Activated T-cell treated with anti-CD3 and anti-CD28 coated beads for 1 hour (primary cell): Measurements from ENCODE around the gene CCNY.

Experiments used
- DNase-seq: peaks from one replicate; pipeline ENCODE4 v3.0.0-alpha.2; 2020; ENCODE audit warnings: low read depth

Gene CCNY

DNA sequence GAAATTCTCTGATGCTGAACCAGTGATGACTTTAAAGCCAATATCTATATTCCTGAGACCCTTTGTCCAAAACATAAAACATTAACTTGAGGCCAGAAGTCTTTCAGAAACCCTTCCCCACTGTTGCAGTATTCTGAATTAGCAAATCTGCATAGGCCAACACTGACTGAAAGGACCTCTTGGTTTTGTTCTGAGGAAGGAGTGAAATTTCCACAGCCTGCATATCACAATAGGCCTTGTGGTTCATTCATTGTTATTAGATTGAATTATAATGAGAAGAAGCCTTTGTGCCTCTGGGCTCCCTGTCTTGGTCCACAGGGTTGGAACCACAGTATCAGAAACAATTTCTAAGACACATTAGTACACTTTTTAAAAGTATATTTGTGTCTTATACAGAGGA, 90.3 kb downstream of the CCNY start:
- DNase-seq, result no peak

DNA sequence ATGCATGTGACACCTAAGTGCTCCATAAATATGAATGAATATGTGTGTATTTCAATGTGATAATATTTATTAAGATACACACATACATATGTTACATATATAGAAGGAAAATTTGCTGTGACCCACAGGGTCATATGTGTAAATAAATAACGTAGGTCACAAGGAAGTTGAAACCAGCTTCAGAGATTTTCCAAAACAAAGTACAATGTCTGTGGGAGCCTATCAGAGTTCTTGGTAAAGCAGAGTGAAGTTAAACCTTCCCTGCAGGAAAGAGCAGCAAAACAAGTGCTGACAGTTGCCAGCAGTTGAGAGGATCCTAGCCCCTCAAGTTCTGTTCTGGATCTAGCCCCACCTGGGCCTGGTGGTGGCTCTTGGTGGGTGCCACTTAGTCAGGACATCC, 91.2 kb downstream of the CCNY start:
- DNase-seq, result no peak

GRCh38 chr10:35428521-35428920, 92.2 kb downstream of the CCNY start:
- DNase-seq, result no peak

DNA sequence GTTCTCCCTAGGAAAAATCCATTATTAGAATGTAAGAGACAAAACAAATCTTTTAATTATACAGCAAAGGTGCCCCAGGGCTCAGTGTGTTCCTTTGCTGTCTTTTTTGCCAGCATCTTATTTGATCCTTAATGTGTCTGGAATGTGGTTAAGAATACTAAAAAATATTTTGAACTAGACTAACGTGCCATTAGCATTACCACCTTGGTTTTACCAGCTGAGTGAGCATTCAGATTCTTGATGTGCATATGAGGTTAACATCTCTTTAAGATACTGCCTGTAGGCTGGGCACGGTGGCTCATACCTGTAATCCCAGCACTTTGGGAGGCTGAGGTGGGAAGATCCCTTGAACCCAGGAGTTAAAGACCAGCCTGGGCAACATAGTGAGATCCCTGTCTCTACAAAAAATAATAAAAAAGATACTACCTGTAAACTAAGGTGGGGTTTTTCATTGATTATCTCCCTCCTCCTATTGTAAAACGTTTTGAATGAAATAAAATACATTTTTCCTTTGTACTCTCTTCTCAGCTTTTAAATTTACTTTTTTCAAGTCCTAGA, 96.6 kb downstream of the CCNY start:
- DNase-seq, result no peak

DNA sequence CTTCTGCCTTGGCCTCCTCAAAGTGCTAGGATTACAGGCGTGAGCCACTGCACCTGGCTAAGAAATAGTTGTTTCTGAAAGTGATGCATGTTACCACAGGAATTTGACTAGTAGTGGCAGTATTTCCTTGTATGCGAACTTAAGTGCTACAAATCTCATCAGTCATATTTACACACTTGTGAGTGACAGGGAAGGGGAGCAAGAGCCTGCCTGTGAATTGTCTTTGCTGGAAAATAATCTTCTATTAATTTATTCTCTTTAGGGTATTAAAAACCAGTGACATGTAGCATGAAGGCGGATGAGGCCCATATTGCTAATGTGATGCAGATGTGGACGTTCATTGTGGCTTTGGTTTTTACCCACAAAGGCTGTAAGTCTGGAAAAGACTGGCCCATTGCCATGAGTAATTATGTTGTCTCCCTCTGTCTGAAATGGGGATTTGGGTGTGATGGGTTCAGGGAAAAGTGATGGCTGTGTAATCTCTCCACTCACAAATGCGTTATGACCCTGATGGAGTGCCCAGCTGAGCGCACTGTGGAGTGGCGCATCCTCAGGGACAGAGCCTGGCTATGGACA, 97.6 kb downstream of the CCNY start:
- DNase-seq, result no peak

DNA sequence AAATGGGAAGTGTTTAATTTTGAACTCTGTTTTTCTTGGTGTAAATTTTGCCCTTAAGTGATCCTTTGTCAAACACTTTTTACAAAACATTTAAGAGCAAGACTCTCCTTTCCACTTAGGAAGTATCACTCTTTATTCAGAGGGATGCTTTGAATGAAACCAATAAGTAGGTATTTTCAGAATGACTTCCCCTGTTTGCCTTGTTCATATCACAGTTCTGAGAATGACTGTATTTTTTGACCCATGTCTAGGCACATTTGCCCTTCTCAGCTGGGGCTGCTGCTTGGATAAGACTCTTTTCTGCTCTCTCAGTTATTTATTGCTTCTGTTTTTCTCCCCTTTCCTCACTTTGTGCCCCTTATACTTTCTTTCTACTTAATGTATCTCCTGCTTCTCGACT, 98.2 kb downstream of the CCNY start:
- DNase-seq, result no peak

GRCh38 chr10:35435824-35436223, 99.5 kb downstream of the CCNY start:
- DNase-seq, result no peak

DNA sequence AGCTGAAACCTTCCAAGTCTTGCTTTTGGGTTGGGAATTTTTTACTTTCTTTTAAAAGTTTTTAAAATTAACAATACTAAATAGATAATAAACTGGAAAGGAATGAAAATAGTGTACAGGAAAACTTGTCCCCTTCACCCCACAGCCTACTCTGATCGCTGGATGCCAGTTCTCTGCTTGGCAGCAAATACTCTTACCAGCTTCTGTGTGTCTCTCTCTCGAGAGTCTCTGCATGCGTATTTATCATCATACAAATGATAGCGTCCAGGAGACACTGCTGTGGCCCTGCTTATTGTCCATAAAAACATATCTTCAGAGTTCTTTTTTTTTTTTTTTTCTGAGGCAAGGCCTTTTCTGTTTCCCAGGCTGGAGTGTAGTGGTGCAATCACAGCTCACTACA, 101.5 kb downstream of the CCNY start:
- DNase-seq, result no peak

DNA sequence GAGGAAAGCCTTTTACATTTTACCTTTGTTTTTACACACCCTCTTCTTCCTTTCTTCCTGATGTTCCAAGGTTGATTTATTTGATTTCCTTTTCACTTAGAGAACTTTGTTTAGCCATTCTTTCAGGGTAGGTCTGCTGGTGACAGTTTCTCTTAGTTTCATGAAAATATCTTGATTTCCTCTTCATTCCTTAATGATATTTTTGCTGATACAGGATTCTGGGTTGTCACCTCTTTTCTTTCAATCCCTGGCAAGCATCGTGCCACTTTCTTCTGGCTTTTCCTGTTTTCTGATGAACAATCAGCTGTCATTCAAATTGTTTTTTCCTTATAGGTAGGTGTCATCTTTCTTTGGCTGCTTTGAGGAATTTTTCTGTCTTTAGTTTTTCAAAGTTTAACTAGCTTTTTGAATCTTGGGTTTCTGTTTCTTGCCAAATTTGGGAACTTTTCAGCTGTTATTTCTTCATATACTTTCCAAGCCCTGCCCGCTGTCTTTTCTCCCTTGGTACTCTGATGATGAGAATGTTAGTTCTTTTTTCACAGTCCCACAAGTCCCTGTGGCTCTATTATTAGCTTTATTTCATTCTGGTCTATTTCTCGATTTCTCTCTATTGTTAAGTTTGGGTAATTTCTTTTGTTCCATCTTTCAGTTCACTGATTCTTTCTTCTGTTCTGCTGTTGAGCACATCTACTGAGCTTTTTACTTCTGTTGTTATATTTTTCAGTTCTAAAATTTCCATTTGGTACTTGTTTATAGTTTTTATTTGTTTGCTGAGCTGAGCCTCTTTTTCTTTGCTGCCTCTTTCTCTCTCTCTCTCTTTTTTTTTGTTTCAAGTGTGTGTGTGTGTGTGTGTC, 102.6 kb downstream of the CCNY start:
- DNase-seq, result no peak

- no peak for DNase-seq
These were observed 103.7 kb downstream of the CCNY start for GRCh38 chr10:35440016-35440415.

DNA sequence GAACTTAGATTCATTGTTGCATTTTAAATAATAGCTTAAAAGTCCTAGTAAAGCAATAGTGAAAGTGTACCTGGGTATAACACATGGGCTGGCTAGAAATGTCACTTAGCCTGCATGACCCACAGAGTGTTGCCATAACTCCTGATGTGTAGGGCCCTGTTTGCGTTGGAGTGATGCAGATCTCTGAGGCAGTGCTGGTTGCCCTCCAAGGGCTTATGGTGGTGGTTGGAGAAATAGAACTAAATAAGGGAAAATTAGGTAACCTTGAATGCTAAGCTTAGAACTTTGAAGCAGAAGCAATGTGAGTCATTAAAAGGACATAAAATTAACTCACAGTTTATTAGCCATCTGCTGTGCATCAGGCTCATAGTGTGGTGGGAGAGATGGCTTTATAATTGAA, 105.7 kb downstream of the CCNY start:
- no peak for DNase-seq

DNA sequence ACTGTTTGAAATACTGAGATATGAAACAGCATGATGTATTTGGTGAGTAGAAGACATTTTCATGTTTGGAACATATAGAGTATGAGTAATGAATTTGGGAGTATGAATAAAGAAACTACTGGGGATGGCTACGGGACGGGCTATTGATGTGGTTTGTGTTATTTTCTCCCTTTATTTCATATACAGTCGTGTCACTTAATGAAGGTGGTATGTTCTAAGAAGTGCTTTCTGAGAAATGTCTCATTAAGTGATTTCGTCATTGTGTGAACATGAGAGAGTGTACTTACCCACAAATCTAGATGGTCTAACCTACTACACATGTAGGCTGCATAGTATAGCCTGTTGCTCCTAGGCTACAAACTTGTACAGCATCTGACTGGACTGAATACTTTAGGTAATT, 106.3 kb downstream of the CCNY start:
- DNase-seq, result no peak

DNA sequence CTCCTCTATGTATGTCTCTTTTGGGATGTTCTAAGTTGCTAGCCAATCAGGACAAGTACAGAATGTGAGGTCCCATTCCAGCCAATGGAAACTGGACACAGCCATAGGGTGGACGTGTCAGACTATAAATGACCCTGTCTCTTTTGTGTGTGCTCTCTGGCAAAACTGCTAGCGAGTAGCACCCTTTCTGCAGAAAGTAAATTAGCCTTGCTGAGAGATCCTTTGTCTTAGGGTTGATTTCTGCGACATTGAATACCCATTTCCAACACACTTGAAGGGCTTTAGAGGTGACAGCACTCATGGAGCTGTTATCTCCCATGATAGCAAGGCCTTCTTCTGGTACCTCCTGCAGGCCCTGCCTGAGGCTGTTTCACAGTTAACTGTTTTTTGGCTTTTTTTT, 107.5 kb downstream of the CCNY start:
- no peak for DNase-seq

DNA sequence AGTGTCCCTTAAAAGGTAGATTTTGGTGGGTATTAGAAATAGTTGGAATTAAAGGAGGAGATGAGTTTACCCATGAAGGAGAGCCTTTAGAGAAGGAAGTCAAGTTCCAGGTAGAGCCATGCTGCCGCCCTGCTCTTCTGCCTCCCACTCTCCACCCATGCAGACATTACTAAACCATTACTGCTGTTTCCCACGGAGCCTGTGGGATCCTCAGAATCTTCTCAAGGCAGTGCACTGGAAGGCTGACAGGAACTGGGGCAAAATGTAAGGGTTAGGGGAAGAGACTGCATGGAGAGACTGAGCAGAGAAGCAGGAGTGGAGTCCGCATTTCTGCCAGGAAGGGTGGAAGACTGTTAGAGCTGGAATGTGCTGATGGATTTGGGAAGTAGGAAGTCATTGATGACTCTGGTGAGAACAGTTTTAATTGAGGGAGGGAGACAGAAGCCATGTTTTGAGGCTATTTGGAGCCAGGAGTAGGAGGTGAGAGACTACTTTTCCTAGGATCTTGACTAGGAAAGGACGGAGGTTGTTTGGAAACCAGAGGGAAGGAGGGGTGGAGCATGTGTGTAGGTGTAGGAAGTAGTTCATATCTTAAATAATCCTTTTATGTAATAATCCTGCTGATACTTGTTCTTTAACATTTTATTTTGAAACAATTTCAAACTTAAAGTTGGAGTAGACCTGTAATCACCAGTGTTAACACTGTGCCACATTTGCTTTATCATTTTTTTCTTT, 109.0 kb downstream of the CCNY start:
- DNase-seq, result no peak

GRCh38 chr10:35446439-35446838, 110.1 kb downstream of the CCNY start:
- DNase-seq, result no peak

- no peak for DNase-seq
These were observed 111.5 kb downstream of the CCNY start for GRCh38 chr10:35447693-35448407.

- no peak for DNase-seq
These were observed 112.7 kb downstream of the CCNY start for GRCh38 chr10:35448687-35449662.

DNA sequence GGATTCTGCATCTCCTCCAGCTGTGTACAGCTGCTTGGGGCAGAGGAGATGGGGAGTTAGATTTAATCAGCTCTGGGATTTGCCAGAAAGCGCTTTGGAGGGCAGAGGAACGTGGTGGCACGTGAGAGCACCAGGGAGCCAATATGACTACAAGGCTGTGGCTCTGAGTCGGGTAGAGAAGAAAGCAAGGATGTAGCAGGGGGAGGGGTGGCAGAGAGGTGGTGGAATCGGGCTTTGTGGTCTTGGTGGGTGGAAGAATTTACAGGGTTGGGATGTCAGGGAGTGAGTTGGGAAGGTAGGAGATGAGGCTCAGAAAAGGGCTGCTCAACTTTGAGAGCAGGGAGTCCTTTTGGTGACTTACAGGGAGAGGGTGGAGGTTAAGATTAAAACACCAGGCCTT, 113.6 kb downstream of the CCNY start:
- no peak for DNase-seq

GRCh38 chr10:35451151-35452016, 115.1 kb downstream of the CCNY start:
- no peak for DNase-seq

GRCh38 chr10:35452171-35452570, 115.9 kb downstream of the CCNY start:
- DNase-seq, result no peak
